K562 (cell line): Measurements from ENCODE around the gene MTPN. TPM values are rescaled to one million over a fixed set of nuclear protein-coding genes. Genes with fewer than 3 reads are reported as not detected.

Source experiments
- ATAC-seq: fragments of 200-7000 bp; cut with Tn5 transposase; 3 replicates; pipeline ENCODE4 v1.9.1; 2020; ENCODE audit warnings: moderate library complexity
- BruUV-seq: library from RNA; stranded (reverse); fragments of 400-500 nt; replicated peaks from 2 replicates; lab custom pipeline; 2021; lab: Mats Ljungman, UMichigan
- CTCF ChIA-PET: fragments of 300-600 bp; formaldehyde crosslinking; extraction: SDS; loops from one replicate; lab custom pipeline; 2021; ENCODE audit warnings: low intra/inter-chr PET ratio; lab: Yijun Ruan, JAX
- POLR2A ChIA-PET: fragments of 300-600, 350-650 bp; sonication (Branson Sonifier 250); formaldehyde crosslinking; extraction: SDS; loops from one replicate; lab custom pipeline; 2021; ENCODE audit warnings: antibody characterized with exemption, inconsistent platforms; lab: Yijun Ruan, JAX
- DNase-seq, 4 experiments: peaks; one replicate each; pipeline versions ENCODE4 v3.0.0 to v3.0.0-alpha.2; 2011 to 2018; ENCODE audit warnings: low spot score in 3 of 4, mixed read lengths in 3 of 4; ENCODE audit errors: extremely low read depth in 1 of 4
- FAIRE-seq: peaks from 2 replicates; lab custom pipeline; 2011; peaks lifted over from hg19 to GRCh38; lab: Jason Lieb, UNC
- H2AFZ ChIP-seq: 2 replicates; pipeline ENCODE4 v1.6.0; 2011; ENCODE audit warnings: low read depth, low read length, control low read depth, inconsistent platforms
- H3K27ac ChIP-seq: fragments of 200-600 bp; 3 replicates; pipeline ENCODE4 v1.8.0; 2011; ENCODE audit warnings: low read depth, mild to moderate bottlenecking, control low read depth, inconsistent platforms, low read length, moderate library complexity, mixed read lengths; ENCODE audit errors: extremely low read depth
- H3K27me3 ChIP-seq, 2 experiments: fragments of 300-600 bp in 1 of 2; 2 replicates in 1 of 2; 3 replicates in 1 of 2; pipeline versions ENCODE4 v1.6.0 to v1.8.0; 2011; ENCODE audit warnings: inconsistent platforms in 2 of 2, low read length in 2 of 2, mild to moderate bottlenecking in 1 of 2, mixed read lengths in 1 of 2, moderate library complexity in 1 of 2; ENCODE audit not compliant: control insufficient read depth in 2 of 2, insufficient read depth in 2 of 2
- H3K36me3 ChIP-seq: fragments of 300-600 bp; 3 replicates; pipeline ENCODE4 v1.8.0; 2011; ENCODE audit warnings: mild to moderate bottlenecking, low read length, inconsistent platforms; ENCODE audit not compliant: control insufficient read depth, insufficient read depth
- H3K4me1 ChIP-seq, 2 experiments: fragments of 200-600 bp in 1 of 2; replicated peaks in 1 of 2; 2 replicates in 1 of 2; 3 replicates in 1 of 2; pipeline versions ENCODE4 v1.5.1 to v1.8.0; 2011; ENCODE audit warnings: inconsistent platforms in 2 of 2, low read length in 2 of 2, mild to moderate bottlenecking in 1 of 2, mixed read lengths in 1 of 2, moderate library complexity in 1 of 2; ENCODE audit not compliant: control insufficient read depth in 2 of 2, insufficient read depth in 2 of 2
- H3K4me2 ChIP-seq: 2 replicates; pipeline ENCODE4 v1.6.1; 2011; ENCODE audit warnings: low read length, control low read depth, inconsistent platforms, mixed read lengths; ENCODE audit not compliant: insufficient read depth
- H3K4me3 ChIP-seq: fragments of 200-600 bp; sonication (generic), shearing (Covaris generic); 2 replicates; pipeline ENCODE4 v1.5.1; 2016; ENCODE audit warnings: control low read depth, inconsistent platforms
- H3K79me2 ChIP-seq: fragments of 200-600 bp; 3 replicates; pipeline ENCODE4 v1.8.0; 2011; ENCODE audit warnings: low read length, inconsistent platforms; ENCODE audit not compliant: control insufficient read depth, insufficient read depth
- H3K9ac ChIP-seq, 2 experiments: 2 replicates each; pipeline versions ENCODE4 v1.6.0 to v1.6.1; 2011; ENCODE audit warnings: low read depth in 2 of 2, low read length in 2 of 2, control low read depth in 1 of 2, inconsistent platforms in 1 of 2, mild to moderate bottlenecking in 1 of 2, mixed read lengths in 1 of 2; ENCODE audit not compliant: insufficient read depth in 1 of 2
- H3K9me1 ChIP-seq: one replicate; pipeline ENCODE4 v1.6.0; 2011; ENCODE audit warnings: inconsistent platforms, mild to moderate bottlenecking, low read length, moderate library complexity; ENCODE audit not compliant: control insufficient read depth, insufficient read depth
- H3K9me3 ChIP-seq: replicated peaks from 2 replicates; pipeline ENCODE4 v1.5.1; 2011; ENCODE audit warnings: low read depth, low read length, inconsistent platforms; ENCODE audit not compliant: control insufficient read depth, insufficient read depth
- H4K20me1 ChIP-seq: replicated peaks from 2 replicates; pipeline ENCODE4 v1.6.1; 2011; ENCODE audit warnings: low read length, inconsistent platforms, mixed read lengths; ENCODE audit not compliant: control insufficient read depth, insufficient read depth
- HMG20A ChIP-seq: fragments of 450-650 bp; formaldehyde crosslinking; conservative IDR thresholded peaks from 2 replicates; pipeline ENCODE4 v1.4.0; 2020; ENCODE audit warnings: mild to moderate bottlenecking, mixed read lengths
- KLF16 ChIP-seq: IDR thresholded peaks from 2 replicates; pipeline ENCODE4 v1.6.1; 2016; ENCODE audit warnings: antibody characterized with exemption
- MED1 ChIP-seq: sonication (generic); formaldehyde crosslinking; IDR thresholded peaks from 2 replicates; pipeline ENCODE4 v1.8.1; 2023; ENCODE audit warnings: missing genetic modification reagents, borderline replicate concordance
- NFATC3 ChIP-seq: fragments of 450-650 bp; IDR thresholded peaks from 2 replicates; pipeline ENCODE4 v1.6.1; 2017; ENCODE audit warnings: mild to moderate bottlenecking
- NONO ChIP-seq, 2 experiments: fragments of 200-400 bp in 1 of 2; fragments of 450-650 bp in 1 of 2; formaldehyde crosslinking in 1 of 2; IDR thresholded peaks; 2 replicates each; pipeline ENCODE4 v1.6.1; 2017; ENCODE audit warnings: low read depth in 2 of 2, mild to moderate bottlenecking in 2 of 2, moderate library complexity in 2 of 2, low read length in 1 of 2
- PPARD ChIP-seq: fragments of 250-450 bp; sonication (Bioruptor Pico); IDR thresholded peaks from 2 replicates; pipeline ENCODE4 v1.8.0; 2022; ENCODE audit warnings: inconsistent platforms, mild to moderate bottlenecking, moderate library complexity
- SAFB2 ChIP-seq: fragments of 200-400 bp; formaldehyde crosslinking; IDR thresholded peaks from 2 replicates; pipeline ENCODE4 v1.6.1; 2018; ENCODE audit warnings: borderline replicate concordance, low read length, low read depth, moderate library complexity; ENCODE audit not compliant: severe bottlenecking
- TGIF2 ChIP-seq: sonication (generic); formaldehyde crosslinking; IDR thresholded peaks from 2 replicates; pipeline ENCODE4 v1.8.1; 2022; ENCODE audit warnings: mild to moderate bottlenecking, missing genetic modification reagents, moderate library complexity
- VEZF1 ChIP-seq: fragments of 200-800 bp; sonication (Bioruptor generic); IDR thresholded peaks from 2 replicates; pipeline ENCODE4 v1.6.1; 2017; ENCODE audit warnings: missing genetic modification characterization, missing compliant biosample characterization
- WGBS: fragments of 100-300 bp; shearing (Covaris generic); methylation state at CpG from one replicate; pipeline ENCODE4 v1.1.6; 2016; ENCODE audit warnings: low coverage, mixed read lengths; ENCODE audit not compliant: insufficient coverage; ENCODE audit errors: missing lambda C conversion rate; 5-methylcytosine and 5-hydroxymethylcytosine counted together
- in situ Hi-C: fragments of 300-500 bp; cut with MboI; formaldehyde crosslinking; loops from 4 replicates; pipeline ENCODE4 v1.15.0; 2018; ENCODE audit warnings: inconsistent platforms, mixed read lengths
- intact Hi-C: fragments of 100-400 bp; cut with micrococcal nuclease; formaldehyde crosslinking; loops from 2 replicates; pipeline ENCODE4 v1.14.2; 2022
- polyA plus RNA-seq, 8 experiments: library from polyadenylated mRNA; depleted of rRNA in 4 of 8; stranded (reverse) in 5 of 8; unstranded in 3 of 8; fragments of >200 nt; fragmentation: Nextera tagmentation in 2 of 8; fragmentation: Illumina TruSeq in 1 of 8; extraction: Ambion mirVana in 2 of 8; extraction: Trizol in 1 of 8; gene quantifications; 2 replicates each; pipeline versions ENCODE4 v1.2.1 to v1.2.3, GENCODE V29; 2011 to 2014; ENCODE audit warnings: inconsistent platforms in 1 of 8, missing spikeins in 1 of 8
- total RNA-seq, 7 experiments: library from RNA; depleted of rRNA in 6 of 7; stranded (reverse); fragments of >200 nt in 6 of 7; fragmentation: Illumina TruSeq in 2 of 7; extraction: Trizol in 2 of 7; gene quantifications; 2 replicates each; pipeline versions ENCODE4 v1.2.1 to v1.2.3, GENCODE V29; 2011 to 2021; ENCODE audit warnings: low replicate concordance in 1 of 7
- TF ChIP-seq, protein P1 (sequence below): sonication (generic); formaldehyde crosslinking; IDR thresholded peaks from 2 replicates; pipeline ENCODE4 v1.8.1; 2023; ENCODE audit warnings: mild to moderate bottlenecking, missing genetic modification reagents
- TF ChIP-seq, protein P2 (sequence below), 2 experiments: IDR thresholded peaks; 2 replicates each; pipeline ENCODE4 v1.6.1; 2011; ENCODE audit warnings: borderline replicate concordance in 1 of 2, control low read depth in 1 of 2, low read depth in 1 of 2, low read length in 1 of 2, mild to moderate bottlenecking in 1 of 2, mixed read lengths in 1 of 2, moderate library complexity in 1 of 2; ENCODE audit not compliant: insufficient read depth in 1 of 2, insufficient read length in 1 of 2, poor library complexity in 1 of 2, severe bottlenecking in 1 of 2; ENCODE audit errors: extremely low read depth in 1 of 2
- TF ChIP-seq, protein P3 (sequence below): fragments of 150-350 bp; IDR thresholded peaks from 2 replicates; pipeline ENCODE4 v1.6.1; 2014; ENCODE audit warnings: low read depth, mild to moderate bottlenecking, low read length, borderline replicate concordance

The MTPN gene
- total and polyA plus RNA-seq, 9 of the 15 experiments (the other 6 are each of a cell fraction or from before 2014, with no cell fraction given) = 68.5 to 261 (median 156) TPM

GRCh38 chr7:135938563-135938962 lies 38.6 kb downstream of the MTPN start:
- H3K4me3 ChIP-seq = no peak overlapping the region
- peaks cover 37% of the 10 kb centered on the region for H3K36me3 ChIP-seq
- H3K27me3 ChIP-seq = no peaks in the 10 kb centered on the region
- no peaks in the 10 kb centered on the region for H4K20me1 ChIP-seq
- H3K9me3 ChIP-seq = no peaks in the 10 kb centered on the region
- no peaks in the 10 kb centered on the region for H3K9me1 ChIP-seq
- H3K79me2 ChIP-seq = peaks cover 93% of the 10 kb centered on the region
- DNase-seq (no peak), ATAC-seq (no peak), FAIRE-seq (no peak)
- peak overlapping the region in 1 of 2 experiments; percentile 51; a peak in 2 of 4 replicates for H3K9ac ChIP-seq
- in situ Hi-C loops = no loop called here
- H2AFZ ChIP-seq = no peak overlapping the region
- H3K4me1 ChIP-seq = peaks cover 47 to 91% of the 10 kb centered on the region in 2 experiments
- H3K27ac ChIP-seq = peak overlapping the region; percentile 79
- POLR2A ChIA-PET = interaction anchor here (0.8 to 5.9 kb wide), 4 partner anchors 7 to 683 kb away, joined by 3 to 45 read pairs (median 4); no protein-coding TSS in a partner anchor
- peak overlapping the region; percentile 67 for H3K4me2 ChIP-seq
- intact Hi-C loops = no loop called here
- no TSS peak for BruUV-seq
- CTCF ChIA-PET = no interaction called here
- WGBS = 26% methylated on average over 3 of the region's 3 CpGs
- TF ChIP-seq PPARD (CRISPR knock-in tag) (no peak), NONO (IDR thresholded peaks at IDR 0.05; ENCODE audit: low read depth in 2 of 2, low read length in 1 of 2) (no peak), TGIF2 (CRISPR knock-in tag) (no peak), HMG20A (no peak), MED1 (CRISPR knock-in tag) (no peak), VEZF1 (CRISPR knock-in tag) (0 out of 2 replicates have a peak, but pooled peaks have one; percentile 2), NFATC3 (no peak), SAFB2 (no peak), KLF16 (no peak)
- TF ChIP-seq, protein P1, sequence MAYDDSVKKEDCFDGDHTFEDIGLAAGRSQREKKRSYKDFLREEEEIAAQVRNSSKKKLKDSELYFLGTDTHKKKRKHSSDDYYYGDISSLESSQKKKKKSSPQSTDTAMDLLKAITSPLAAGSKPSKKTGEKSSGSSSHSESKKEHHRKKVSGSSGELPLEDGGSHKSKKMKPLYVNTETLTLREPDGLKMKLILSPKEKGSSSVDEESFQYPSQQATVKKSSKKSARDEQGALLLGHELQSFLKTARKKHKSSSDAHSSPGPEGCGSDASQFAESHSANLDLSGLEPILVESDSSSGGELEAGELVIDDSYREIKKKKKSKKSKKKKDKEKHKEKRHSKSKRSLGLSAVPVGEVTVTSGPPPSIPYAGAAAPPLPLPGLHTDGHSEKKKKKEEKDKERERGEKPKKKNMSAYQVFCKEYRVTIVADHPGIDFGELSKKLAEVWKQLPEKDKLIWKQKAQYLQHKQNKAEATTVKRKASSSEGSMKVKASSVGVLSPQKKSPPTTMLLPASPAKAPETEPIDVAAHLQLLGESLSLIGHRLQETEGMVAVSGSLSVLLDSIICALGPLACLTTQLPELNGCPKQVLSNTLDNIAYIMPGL (CRISPR knock-in tag) = no peak
- TF ChIP-seq, protein P2, sequence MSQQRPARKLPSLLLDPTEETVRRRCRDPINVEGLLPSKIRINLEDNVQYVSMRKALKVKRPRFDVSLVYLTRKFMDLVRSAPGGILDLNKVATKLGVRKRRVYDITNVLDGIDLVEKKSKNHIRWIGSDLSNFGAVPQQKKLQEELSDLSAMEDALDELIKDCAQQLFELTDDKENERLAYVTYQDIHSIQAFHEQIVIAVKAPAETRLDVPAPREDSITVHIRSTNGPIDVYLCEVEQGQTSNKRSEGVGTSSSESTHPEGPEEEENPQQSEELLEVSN (IDR thresholded peaks at IDR 0.05; ENCODE audit: borderline replicate concordance in 1 of 2, extremely low read depth in 1 of 2, insufficient read depth in 1 of 2, insufficient read length in 1 of 2, low read depth in 1 of 2, low read length in 1 of 2, poor library complexity in 1 of 2, severe bottlenecking in 1 of 2) = no peak
- TF ChIP-seq, protein P3, sequence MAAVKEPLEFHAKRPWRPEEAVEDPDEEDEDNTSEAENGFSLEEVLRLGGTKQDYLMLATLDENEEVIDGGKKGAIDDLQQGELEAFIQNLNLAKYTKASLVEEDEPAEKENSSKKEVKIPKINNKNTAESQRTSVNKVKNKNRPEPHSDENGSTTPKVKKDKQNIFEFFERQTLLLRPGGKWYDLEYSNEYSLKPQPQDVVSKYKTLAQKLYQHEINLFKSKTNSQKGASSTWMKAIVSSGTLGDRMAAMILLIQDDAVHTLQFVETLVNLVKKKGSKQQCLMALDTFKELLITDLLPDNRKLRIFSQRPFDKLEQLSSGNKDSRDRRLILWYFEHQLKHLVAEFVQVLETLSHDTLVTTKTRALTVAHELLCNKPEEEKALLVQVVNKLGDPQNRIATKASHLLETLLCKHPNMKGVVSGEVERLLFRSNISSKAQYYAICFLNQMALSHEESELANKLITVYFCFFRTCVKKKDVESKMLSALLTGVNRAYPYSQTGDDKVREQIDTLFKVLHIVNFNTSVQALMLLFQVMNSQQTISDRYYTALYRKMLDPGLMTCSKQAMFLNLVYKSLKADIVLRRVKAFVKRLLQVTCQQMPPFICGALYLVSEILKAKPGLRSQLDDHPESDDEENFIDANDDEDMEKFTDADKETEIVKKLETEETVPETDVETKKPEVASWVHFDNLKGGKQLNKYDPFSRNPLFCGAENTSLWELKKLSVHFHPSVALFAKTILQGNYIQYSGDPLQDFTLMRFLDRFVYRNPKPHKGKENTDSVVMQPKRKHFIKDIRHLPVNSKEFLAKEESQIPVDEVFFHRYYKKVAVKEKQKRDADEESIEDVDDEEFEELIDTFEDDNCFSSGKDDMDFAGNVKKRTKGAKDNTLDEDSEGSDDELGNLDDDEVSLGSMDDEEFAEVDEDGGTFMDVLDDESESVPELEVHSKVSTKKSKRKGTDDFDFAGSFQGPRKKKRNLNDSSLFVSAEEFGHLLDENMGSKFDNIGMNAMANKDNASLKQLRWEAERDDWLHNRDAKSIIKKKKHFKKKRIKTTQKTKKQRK = no peak
